Stimulated activated CD8-positive, alpha-beta memory T cell treated with anti-CD3 and anti-CD28 coated beads, Interleukin-12 subunit alpha, Interleukin-12 subunit beta, amount 100 ng/mL, for 24 hours (primary cell): ENCODE results near the gene MDN1.
"Not testable (repeated sequence)": the region's sequence is repeated elsewhere in the genome, so short reads cannot be mapped to it uniquely, and the experiment has no call there.

Experiments used
- DNase-seq: peaks from one replicate; pipeline ENCODE4 v3.0.0-alpha.2; 2020; ENCODE audit errors: extremely low read depth

The MDN1 gene, protein sequence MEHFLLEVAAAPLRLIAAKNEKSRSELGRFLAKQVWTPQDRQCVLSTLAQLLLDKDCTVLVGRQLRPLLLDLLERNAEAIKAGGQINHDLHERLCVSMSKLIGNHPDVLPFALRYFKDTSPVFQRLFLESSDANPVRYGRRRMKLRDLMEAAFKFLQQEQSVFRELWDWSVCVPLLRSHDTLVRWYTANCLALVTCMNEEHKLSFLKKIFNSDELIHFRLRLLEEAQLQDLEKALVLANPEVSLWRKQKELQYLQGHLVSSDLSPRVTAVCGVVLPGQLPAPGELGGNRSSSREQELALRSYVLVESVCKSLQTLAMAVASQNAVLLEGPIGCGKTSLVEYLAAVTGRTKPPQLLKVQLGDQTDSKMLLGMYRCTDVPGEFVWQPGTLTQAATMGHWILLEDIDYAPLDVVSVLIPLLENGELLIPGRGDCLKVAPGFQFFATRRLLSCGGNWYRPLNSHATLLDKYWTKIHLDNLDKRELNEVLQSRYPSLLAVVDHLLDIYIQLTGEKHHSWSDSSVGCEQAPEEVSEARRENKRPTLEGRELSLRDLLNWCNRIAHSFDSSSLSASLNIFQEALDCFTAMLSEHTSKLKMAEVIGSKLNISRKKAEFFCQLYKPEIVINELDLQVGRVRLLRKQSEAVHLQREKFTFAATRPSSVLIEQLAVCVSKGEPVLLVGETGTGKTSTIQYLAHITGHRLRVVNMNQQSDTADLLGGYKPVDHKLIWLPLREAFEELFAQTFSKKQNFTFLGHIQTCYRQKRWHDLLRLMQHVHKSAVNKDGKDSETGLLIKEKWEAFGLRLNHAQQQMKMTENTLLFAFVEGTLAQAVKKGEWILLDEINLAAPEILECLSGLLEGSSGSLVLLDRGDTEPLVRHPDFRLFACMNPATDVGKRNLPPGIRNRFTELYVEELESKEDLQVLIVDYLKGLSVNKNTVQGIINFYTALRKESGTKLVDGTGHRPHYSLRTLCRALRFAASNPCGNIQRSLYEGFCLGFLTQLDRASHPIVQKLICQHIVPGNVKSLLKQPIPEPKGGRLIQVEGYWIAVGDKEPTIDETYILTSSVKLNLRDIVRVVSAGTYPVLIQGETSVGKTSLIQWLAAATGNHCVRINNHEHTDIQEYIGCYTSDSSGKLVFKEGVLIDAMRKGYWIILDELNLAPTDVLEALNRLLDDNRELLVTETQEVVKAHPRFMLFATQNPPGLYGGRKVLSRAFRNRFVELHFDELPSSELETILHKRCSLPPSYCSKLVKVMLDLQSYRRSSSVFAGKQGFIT (N-terminal part only)

DNA sequence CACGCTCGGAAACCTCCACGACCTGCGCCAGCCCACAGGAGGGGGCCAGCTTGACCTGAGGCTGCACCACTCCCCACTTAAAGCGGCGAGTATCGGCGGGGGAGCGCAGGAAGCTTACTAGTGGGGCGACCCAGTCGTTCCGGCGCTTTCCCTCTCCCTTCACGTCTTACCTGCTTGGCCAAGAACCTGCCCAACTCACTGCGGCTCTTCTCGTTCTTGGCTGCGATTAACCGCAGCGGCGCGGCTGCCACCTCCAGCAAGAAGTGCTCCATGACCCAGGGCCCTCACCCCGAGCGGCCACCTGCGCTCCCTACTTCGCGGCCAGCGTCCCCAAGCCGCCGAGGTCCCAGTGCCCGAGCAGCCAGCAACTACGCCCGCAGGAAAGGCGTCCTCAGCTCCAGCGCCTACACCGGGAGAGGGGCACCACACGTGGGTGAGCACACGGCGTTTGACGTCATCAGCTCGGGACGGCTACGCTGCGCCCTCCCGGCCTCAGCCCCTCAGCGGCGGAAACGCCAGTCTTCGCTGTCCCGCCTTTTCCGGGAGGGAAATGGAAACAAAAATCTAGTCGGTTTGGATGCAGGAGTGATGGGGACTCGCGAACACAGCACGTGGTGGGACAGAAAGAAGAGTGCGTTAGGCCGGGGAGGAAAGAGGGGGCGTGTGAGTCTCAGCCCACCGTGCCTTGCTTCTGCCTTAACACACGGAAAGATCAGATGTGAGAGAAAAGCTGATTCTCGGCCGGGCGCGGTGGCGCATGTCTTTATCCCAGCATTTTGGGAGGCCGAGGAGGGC lies at the start of gene MDN1:
Gene MDN1 (minus strand): TSS at position 459 of the 795 bp plus-strand sequence. CDS start 187 bp downstream, at position 272.
- DNase-seq: peak; percentile 76

DNA sequence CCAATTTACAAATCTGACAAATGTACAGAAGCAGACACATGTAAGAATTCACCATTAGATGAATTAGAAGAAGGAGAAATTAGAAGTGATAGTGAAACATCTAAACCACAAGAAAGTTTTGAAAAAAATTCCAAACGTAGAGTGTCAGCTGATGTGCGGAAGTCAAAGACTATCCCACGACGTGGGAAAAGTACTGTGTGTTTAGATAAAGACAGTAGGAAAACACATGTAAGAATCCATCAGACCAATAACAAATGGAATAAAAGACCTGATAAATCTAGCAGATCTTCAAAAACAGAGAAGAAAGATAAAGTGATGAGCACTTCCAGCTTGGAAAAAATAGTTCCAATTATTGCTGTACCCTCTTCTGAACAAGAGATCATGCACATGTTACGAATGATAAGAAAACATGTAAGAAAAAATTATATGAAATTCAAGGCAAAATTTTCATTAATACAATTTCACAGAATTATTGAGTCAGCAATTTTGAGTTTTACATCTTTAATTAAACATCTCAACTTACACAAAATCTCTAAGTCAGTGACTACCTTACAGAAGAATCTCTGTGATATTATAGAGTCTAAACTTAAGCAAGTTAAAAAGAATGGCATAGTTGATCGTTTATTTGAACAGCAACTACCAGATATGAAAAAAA lies 46.6 kb upstream of the MDN1 start:
- no peak for DNase-seq

DNA sequence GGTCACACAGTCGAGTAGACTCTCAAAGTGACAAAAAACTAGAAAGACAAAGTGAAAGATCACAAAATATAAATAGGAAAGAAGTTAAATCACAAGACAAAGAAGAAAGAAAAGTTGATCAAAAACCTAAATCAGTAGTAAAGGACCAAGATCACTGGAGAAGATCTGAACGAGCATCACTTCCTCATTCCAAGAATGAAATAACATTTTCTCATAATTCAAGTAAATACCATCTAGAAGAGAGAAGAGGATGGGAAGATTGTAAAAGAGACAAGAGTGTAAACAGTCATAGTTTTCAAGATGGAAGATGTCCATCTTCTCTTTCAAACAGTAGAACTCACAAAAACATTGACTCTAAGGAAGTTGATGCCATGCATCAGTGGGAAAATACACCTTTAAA lies 43.1 kb upstream of the MDN1 start:
- DNase-seq: no peak

DNA sequence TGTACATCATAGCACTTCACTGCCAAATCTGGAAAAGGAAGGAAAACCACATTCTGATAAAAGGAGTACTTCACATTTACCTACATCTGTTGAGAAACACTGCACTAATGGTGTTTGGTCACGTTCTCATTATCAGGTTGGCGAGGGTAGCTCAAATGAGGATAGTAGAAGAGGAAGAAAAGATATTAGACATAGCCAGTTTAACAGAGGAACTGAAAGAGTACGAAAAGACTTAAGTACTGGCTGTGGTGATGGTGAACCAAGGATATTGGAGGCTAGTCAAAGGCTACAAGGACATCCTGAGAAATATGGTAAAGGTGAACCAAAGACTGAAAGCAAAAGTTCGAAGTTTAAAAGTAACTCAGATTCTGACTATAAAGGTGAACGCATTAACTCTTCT lies 42.7 kb upstream of the MDN1 start:
- no peak for DNase-seq

DNA sequence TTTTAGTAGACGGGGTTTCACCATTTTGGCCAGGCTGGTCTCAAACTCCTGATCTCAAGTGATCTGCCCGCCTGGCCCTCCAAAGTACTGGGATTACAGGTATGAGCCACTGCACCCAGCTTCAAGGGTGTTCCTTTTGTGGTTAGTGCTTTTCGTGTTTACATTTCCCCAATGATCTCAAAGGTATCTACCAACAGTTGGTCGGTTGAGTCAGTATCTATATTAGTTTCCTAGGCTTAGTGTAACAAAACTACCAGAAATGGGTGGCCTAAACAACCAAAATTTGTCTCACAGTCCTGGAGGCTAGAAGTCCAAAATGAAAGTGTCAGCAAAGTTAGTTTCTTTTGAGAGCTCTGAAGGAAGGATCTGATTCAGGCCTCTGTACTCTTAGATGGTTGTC lies 40.1 kb upstream of the MDN1 start:
- no peak for DNase-seq

DNA sequence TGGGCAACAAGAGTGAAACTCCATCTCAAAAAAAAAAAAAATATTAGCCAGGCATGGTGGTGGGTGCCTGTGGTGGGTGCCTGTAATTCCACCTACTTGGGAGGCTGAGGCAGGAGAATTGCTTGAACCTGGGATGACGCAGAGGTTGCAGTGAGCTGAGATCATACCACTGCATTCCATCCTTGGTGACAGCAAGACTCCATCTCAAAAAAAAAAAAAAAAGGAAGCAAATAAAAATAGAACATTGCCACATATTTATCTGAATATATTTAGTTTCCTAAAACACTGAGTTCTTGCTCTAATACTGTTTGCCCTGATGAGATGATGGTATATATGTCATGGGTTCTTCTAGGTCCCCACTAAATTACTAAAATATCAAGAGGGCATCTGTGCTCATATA lies 38.4 kb upstream of the MDN1 start:
- no peak for DNase-seq

DNA sequence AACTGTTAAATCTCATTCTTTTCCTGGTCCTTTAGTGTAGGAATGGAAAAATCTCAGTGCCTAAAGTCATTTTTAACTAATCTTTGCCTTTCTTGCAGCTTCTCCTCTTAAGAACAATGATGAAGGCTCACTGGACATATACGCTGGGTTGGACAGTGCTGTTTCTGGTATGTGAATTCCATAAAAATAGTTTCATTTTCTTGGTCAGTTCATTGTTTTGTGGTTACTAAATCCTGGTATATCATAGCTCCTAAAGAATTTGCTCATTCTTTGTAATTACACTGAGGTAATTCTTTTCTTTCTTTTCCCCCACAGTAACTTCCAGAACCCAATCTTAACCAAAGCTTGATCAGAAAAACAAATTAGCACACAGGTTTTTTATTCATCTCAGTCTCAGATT lies 33.5 kb upstream of the MDN1 start:
- no peak for DNase-seq

DNA sequence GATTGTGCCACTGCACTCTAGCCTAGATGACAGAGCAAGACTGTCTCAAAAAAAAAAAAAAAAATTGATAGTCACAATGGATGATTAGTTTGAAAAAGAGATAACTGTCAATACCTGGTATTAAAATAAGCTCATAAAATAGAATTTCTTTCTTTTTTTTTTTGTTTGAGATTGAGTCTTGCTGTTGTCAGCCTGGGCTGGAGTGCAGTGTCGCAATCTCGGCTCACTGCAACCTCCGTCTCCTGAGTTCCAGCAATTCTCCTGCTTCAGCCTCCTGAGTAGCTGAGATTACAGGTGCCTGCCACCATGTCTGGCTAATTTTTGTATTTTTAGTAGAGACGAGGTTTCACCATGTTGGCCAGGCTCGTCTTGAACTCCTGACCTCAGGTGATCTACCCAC lies 27.9 kb upstream of the MDN1 start:
- DNase-seq: not testable (repeated sequence)

DNA sequence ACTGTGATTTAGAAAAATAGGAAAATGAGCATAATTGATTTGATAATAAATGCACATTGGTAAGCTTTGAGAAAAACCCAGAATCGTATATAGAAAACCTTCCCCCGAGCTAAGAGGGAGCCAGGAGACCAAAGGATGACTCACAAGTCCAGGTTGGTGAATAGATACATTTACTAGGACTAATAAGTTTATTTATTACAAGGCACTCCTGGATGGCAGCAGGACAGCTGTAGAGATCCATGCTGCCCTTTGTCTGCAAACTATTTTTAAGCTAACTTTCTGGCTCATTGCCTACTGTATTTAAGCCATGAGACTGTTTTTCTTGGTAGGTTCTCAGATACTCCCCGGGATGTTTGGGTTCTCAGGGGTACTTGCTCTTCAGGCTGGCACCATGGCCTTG lies 23.5 kb upstream of the MDN1 start:
- DNase-seq: no peak

DNA sequence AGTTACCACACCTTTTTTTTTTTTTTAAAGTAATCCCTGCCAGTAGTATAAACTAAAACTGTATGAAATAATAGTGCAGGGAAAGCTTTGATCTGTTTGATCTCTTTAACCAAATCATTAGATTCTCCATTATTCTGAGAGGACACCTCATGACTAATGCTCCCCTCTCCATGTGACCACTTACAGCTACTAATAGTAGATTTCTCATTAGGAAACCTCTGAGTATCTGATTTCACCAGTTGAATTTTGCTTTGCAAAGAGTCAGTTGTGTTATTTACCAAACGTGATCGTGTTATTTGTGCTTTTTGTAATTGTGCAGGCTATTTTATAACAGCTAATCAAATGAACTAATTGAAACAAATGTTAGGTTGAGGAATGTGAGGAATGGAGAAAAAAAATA lies 22.6 kb upstream of the MDN1 start:
- DNase-seq: no peak

DNA sequence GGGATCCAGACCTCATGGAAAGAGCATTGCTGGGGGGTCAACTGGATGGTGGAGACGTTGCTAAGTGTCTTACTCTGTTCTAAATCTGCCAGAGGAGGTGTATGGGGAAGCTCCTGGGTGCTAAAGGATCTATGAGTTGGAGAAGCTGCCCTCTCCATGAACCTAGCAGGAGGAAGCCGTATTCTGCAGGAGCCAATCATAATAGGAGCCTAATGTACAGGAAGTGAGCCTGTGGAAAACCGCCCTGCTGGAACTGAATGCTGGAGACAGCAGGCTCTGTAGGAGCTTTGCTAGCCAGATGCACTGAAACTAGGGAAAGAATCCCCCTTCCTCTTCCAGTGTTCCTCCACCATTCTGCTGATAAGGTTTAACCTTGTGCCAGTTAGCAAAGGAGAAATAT lies 20.9 kb upstream of the MDN1 start:
- DNase-seq: no peak

DNA sequence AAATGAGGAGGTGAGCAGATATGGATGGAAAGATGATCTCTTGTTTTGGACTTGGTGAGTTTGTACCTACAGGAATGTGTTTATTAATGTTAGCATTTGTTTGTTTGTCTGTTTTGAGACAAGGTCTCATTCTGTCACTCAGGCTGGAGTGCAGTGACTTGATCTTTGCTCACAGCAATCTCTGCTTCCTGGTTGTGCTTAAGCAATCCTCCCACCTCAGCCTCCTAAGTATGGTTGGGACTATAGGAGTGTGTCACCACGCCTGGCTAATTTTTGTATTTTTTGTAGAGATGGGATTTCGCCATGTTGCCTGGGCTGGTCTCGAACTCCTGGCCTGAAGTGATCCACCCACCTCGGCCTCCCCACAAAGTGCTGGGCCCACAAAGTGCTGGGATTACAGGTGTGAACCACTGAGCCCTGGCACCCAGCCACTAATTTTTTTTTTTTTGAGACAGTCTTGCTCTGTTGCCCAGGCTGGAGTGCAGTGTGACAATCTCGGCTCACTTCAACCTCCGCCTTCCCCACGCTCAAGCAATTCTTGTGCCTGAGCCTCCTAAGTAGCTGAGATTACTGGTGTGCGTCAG lies 17.1 kb upstream of the MDN1 start:
- DNase-seq: no peak

DNA sequence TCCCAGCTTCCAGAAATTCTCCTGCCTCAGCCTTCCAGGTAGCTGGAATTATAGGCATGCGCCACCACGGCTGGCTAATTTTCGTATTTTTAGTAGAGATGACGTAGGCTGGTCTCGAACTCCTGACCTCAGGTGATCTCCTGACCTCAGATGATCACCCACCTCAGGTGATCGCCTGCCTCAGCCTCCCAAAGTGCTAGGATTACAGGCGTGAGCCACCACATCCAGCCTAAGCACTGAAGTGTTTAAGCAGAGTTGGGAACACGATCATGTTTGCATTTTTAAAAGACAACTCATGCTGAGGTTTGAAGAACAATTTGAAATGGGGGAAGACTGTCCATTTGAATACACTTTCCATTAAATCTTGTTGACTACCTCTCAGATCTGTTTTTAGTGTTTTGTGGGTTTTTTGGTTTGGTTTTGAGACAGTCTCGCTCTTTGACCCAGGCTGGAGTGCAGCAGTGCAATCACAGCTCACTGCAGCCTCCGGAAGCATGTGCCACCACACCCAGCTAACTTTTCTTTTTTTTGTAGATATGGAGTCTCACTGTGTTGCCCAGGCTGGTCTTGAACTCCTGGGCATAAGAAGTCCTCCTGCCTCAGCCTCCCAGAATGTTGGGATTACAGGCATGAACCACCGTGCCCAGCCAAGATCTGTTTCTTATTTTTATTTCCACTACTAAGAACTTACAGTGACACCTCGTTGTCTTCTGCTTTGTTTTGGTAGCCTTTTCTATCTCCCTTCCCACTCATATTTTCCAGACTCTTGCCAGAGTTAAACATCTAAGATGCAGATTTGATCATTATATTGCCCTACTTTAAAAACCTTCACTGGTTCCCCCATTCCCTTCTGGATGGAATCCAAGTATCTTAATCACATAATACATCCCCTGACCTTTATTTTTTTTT lies 15.5 kb upstream of the MDN1 start:
- no peak for DNase-seq

DNA sequence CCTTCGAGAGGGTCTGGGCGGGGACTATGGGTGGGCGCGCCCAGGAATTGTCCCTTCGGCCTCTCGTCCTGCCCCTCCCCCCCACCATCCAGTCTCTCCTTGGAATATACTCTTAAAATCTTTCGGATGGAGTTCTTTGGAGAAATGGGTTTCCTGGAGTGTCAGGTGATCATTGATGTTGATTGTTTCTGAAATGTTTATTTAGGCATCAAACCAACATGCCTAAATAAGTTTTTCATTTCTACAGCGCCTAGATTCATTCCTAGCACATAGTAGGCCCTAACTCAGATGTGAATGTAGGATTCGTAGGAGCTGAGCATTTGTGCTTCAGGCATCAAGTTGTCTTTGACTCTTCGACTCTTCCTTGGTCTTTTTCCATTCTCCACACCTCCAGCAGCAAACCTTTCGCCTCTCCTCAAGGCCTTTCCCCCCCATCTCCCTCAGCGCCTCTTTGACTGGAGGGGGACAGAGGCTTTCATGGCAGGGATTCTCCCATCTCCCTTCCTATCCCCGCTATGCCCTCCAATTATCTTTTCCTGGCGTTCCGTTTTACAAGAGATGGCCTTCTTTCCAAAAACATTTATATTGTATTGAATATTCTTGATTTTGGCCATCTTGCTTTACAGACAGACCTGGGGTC lies 10.7 kb upstream of the MDN1 start:
- no peak for DNase-seq

DNA sequence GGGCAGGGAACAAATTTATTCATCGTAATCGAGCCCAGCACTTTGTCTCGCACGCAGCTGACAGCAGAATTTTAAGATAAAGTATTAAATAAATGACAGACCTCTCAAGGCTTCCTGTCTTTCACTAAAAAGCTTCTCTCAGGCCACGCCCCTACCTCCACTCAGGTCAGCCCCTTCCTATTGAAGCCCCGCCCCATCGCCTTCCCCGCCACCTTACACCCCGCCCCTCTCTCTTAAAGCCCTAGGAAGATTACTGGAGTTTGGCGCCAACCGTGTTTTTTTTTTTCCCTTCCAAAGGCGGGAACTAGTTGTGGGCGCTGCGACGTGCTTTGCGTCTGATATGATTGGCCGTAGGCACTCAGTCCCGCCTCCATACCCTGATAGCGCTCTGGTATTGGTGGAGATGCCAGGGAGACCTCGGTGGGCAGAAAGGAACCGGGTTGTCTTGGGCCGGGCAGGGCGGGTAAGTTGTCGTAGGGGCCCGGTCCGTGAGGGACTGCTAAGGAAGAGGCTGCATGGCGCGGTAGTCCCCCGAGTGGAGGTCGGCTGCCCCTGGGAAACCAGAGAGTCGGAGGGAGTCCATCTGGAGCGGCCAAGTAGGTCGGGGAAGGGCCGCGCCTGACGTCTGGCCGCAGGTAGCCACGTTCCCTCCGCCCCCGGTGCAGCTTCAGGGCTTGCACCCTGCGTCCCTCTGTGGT lies 10.0 kb upstream of the MDN1 start, which contains the start of gene CASP8AP2:
Gene CASP8AP2 (plus strand): TSS at position 409 of the 698 bp plus-strand sequence.
- DNase-seq: peak; percentile 82

DNA sequence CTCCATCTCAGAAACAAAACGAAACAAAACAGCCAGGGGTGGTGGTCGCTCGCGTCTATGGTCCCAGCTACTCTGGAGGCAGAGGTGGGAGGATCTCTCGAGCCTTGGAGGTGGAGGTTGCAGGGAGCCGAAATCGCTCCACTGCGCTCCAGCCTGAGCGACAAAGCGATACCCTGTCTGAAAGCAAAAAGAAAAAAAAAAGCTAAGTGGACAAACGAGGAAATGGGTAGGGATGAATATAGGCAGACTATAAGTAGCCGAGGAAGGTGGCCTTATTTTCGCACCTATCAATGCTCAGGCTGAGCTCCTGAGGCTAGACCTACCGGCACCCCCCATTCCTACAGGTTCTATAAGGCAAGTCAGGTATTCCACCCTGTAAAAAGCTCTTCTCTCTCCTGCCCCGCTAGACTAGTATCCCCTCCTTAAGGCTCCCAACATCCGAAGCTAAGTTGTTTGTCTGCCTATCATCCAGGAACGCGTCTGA lies 9.4 kb upstream of the MDN1 start:
- no peak for DNase-seq

DNA sequence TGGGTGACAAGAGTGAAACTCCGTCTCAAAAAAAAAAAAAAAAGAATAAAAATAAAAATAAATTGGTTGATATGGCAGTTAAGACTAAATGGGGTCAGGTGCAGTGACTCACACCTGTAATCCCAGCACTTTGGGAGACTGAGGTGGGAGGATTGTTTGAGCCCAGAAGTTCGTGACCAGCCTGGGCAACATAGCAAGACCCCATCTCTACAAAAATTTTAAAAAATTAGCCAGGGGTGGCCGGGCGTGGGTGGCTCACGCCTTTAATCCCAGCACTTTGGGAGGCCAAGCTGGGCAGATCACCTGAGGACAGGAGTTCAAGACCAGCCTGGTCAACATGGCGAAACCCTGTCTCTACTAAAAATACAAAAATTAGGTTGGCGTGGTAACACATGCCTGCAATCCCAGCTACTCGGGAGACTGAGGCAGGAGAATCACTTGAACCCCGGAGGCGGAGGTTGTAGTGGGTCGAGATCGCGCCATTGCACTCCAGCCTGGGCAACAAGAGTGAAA lies 8.9 kb upstream of the MDN1 start:
- not testable (repeated sequence) for DNase-seq
